HUES64 (cell line): ENCODE data around the gene NFE2L2.

Experiments
- H3K27ac ChIP-seq: 2 replicates; pipeline ENCODE4 v1.7.0; 2013; ENCODE audit warnings: low read depth, low read length, inconsistent platforms
- H3K27me3 ChIP-seq: 2 replicates; pipeline ENCODE4 v1.6.1; 2013; ENCODE audit warnings: mild to moderate bottlenecking, low read length; ENCODE audit not compliant: insufficient read depth
- H3K36me3 ChIP-seq: 2 replicates; pipeline ENCODE4 v1.6.1; 2013; ENCODE audit warnings: mild to moderate bottlenecking, low read length; ENCODE audit not compliant: insufficient read depth
- H3K4me1 ChIP-seq: 2 replicates; pipeline ENCODE4 v1.6.1; 2013; ENCODE audit warnings: mild to moderate bottlenecking, low read length, moderate library complexity; ENCODE audit not compliant: insufficient read depth
- H3K4me3 ChIP-seq: 2 replicates; pipeline ENCODE4 v1.5.1; 2013; ENCODE audit warnings: mild to moderate bottlenecking, low read length, moderate library complexity
- H3K9ac ChIP-seq: 2 replicates; pipeline ENCODE4 v1.6.1; 2013; ENCODE audit warnings: mild to moderate bottlenecking, low read depth, low read length
- H3K9me3 ChIP-seq: 2 replicates; pipeline ENCODE4 v1.6.1; 2013; ENCODE audit warnings: low read depth, low read length; ENCODE audit not compliant: insufficient read depth
- WGBS: fragments of 150-250, 120-280 bp; methylation state at CpG from one replicate; pipeline ENCODE4 v1.1.7; 2013; ENCODE audit warnings: missing lambda C conversion rate; 5-methylcytosine and 5-hydroxymethylcytosine counted together

NFE2L2 gene

GRCh38 chr2:177264209-177264692 is 276 bp downstream of the NFE2L2 start:
- Histone ChIP-seq H3K4me3 (peak overlapping the region; percentile 84), H3K27ac (peak overlapping the region; percentile 97), H3K9me3 (no peaks in the 10 kb centered on the region), H3K9ac (peak overlapping the region; percentile 93), H3K27me3 (no peaks in the 10 kb centered on the region), H3K36me3 (no peaks in the 10 kb centered on the region), H3K4me1 (peaks cover 35% of the 10 kb centered on the region)
- WGBS, result under 1% methylated on average over 61 of the region's 61 CpGs

GRCh38 chr2:177263451-177264208 is 897 bp downstream of the NFE2L2 start:
- Histone ChIP-seq H3K27me3 (no peaks in the 10 kb centered on the region), H3K36me3 (peaks cover 2% of the 10 kb centered on the region), H3K27ac (peak overlapping the region; percentile 97), H3K4me1 (peaks cover 35% of the 10 kb centered on the region), H3K4me3 (peak overlapping the region; percentile 84), H3K9ac (peak overlapping the region; percentile 93), H3K9me3 (peaks cover 5% of the 10 kb centered on the region; the same call in 1 of the 2 replicates)
- WGBS, result under 1% methylated on average over 81 of the region's 81 CpGs

GRCh38 chr2:177262958-177263450 is 1.5 kb downstream of the NFE2L2 start:
- Histone ChIP-seq H3K9ac (peak overlapping the region; percentile 93), H3K36me3 (peaks cover 9% of the 10 kb centered on the region), H3K4me1 (peaks cover 35% of the 10 kb centered on the region), H3K27me3 (no peaks in the 10 kb centered on the region), H3K4me3 (peak overlapping the region; percentile 84), H3K9me3 (peaks cover 10% of the 10 kb centered on the region; the same call in 1 of the 2 replicates), H3K27ac (peak overlapping the region; percentile 97)
- 20% methylated on average over 6 of the region's 6 CpGs for WGBS

- 80% methylated on average over 1 of the region's 2 CpGs for WGBS
- Histone ChIP-seq H3K27ac (no peak overlapping the region), H3K4me3 (peak overlapping the region; percentile 84), H3K27me3 (no peaks in the 10 kb centered on the region), H3K9me3 (peaks cover 15% of the 10 kb centered on the region; the same call in 1 of the 2 replicates), H3K9ac (no peak overlapping the region), H3K4me1 (peaks cover 35% of the 10 kb centered on the region), H3K36me3 (peaks cover 9% of the 10 kb centered on the region)
Measured at GRCh38 chr2:177262092-177262491, 2.4 kb downstream of the NFE2L2 start.

GRCh38 chr2:177261116-177262060 is 3.1 kb downstream of the NFE2L2 start:
- H3K9me3 ChIP-seq, result peaks cover 15% of the 10 kb centered on the region; the same call in 1 of the 2 replicates
- peaks cover 9% of the 10 kb centered on the region for H3K36me3 ChIP-seq
- H3K27me3 ChIP-seq, result no peaks in the 10 kb centered on the region
- peaks cover 32% of the 10 kb centered on the region for H3K4me1 ChIP-seq
- 83% methylated on average over 4 of the region's 5 CpGs for WGBS
- no peak overlapping the region for H3K27ac ChIP-seq
- H3K9ac ChIP-seq, result no peak overlapping the region
- peak overlapping the region; percentile 84 for H3K4me3 ChIP-seq

- 97% methylated on average over 1 of the region's 1 CpG for WGBS
- Histone ChIP-seq H3K27ac (no peak overlapping the region), H3K4me3 (no peak overlapping the region)
Measured at GRCh38 chr2:177260379-177260778, 4.1 kb downstream of the NFE2L2 start.

GRCh38 chr2:177258059-177258458 is 6.5 kb downstream of the NFE2L2 start:
- Histone ChIP-seq H3K9ac (no peak overlapping the region), H3K36me3 (peaks cover 9% of the 10 kb centered on the region), H3K27me3 (no peaks in the 10 kb centered on the region), H3K4me3 (no peak overlapping the region), H3K27ac (no peak overlapping the region), H3K4me1 (peaks cover 28% of the 10 kb centered on the region), H3K9me3 (peaks cover 15% of the 10 kb centered on the region; the same call in 1 of the 2 replicates)
- WGBS, result 100% methylated on average over 2 of the region's 2 CpGs

More at GRCh38 chr2:177260379-177260778, 4.1 kb downstream of the NFE2L2 start:
- Histone ChIP-seq H3K36me3 (peaks cover 9% of the 10 kb centered on the region), H3K9me3 (peaks cover 15% of the 10 kb centered on the region; the same call in 1 of the 2 replicates), H3K9ac (no peak overlapping the region), H3K27me3 (no peaks in the 10 kb centered on the region), H3K4me1 (peaks cover 26% of the 10 kb centered on the region)

- Histone ChIP-seq H3K4me1 (peaks cover 23% of the 10 kb centered on the region), H3K9me3 (peaks cover 15% of the 10 kb centered on the region; the same call in 1 of the 2 replicates), H3K9ac (no peak overlapping the region), H3K4me3 (no peak overlapping the region), H3K36me3 (peaks cover 9% of the 10 kb centered on the region), H3K27me3 (no peaks in the 10 kb centered on the region), H3K27ac (no peak overlapping the region)
- 85% methylated on average over 5 of the region's 5 CpGs for WGBS
Measured at GRCh38 chr2:177257471-177257870, 7.1 kb downstream of the NFE2L2 start.

- no peak overlapping the region for H3K27ac ChIP-seq
- WGBS, result 81% methylated on average over 3 of the region's 3 CpGs
- peaks cover 9% of the 10 kb centered on the region for H3K36me3 ChIP-seq
- no peak overlapping the region for H3K4me3 ChIP-seq
- no peaks in the 10 kb centered on the region for H3K27me3 ChIP-seq
- peaks cover 15% of the 10 kb centered on the region; the same call in 1 of the 2 replicates for H3K9me3 ChIP-seq
- H3K9ac ChIP-seq, result no peak overlapping the region
- peaks cover 15% of the 10 kb centered on the region for H3K4me1 ChIP-seq
Measured at GRCh38 chr2:177256695-177257094, 7.8 kb downstream of the NFE2L2 start.

GRCh38 chr2:177256026-177256425 is 8.5 kb downstream of the NFE2L2 start:
- no peak overlapping the region for H3K9ac ChIP-seq
- peaks cover 9% of the 10 kb centered on the region for H3K4me1 ChIP-seq
- H3K36me3 ChIP-seq, result peaks cover 9% of the 10 kb centered on the region
- peaks cover 15% of the 10 kb centered on the region; the same call in 1 of the 2 replicates for H3K9me3 ChIP-seq
- H3K27me3 ChIP-seq, result no peaks in the 10 kb centered on the region
- WGBS, result 98% methylated on average over 2 of the region's 2 CpGs
- no peak overlapping the region for H3K27ac ChIP-seq
- H3K4me3 ChIP-seq, result no peak overlapping the region
